HepG2 (cell line): Measurements from ENCODE around the gene ZBTB2. TPM values are rescaled to one million over a fixed set of nuclear protein-coding genes. Genes with fewer than 3 reads are reported as not detected.
A peak's percentile ranks its signal among the peaks of the same experiment; 100 is the strongest.

Experiments used
- ARID5B ChIP-seq: IDR thresholded peaks from 2 replicates; pipeline ENCODE4 v1.4.0; 2020; ENCODE audit warnings: mild to moderate bottlenecking, missing genetic modification reagents
- ARNTL ChIP-seq: sonication (generic); formaldehyde crosslinking; IDR thresholded peaks from 2 replicates; pipeline ENCODE4 v1.4.0; 2020; ENCODE audit warnings: mild to moderate bottlenecking, missing genetic modification reagents
- ATF1 ChIP-seq: IDR thresholded peaks from 2 replicates; pipeline ENCODE4 v1.6.1; 2016; ENCODE audit warnings: mild to moderate bottlenecking, control low read depth
- CCDC6 ChIP-seq: sonication (generic); formaldehyde crosslinking; IDR thresholded peaks from 2 replicates; pipeline ENCODE4 v1.8.1; 2022; ENCODE audit warnings: mild to moderate bottlenecking, missing genetic modification reagents, moderate library complexity
- DRAP1 ChIP-seq: IDR thresholded peaks from 2 replicates; pipeline ENCODE4 v1.6.1; 2016; ENCODE audit warnings: missing genetic modification reagents, missing compliant biosample characterization
- HOXA9 ChIP-seq: sonication (generic); formaldehyde crosslinking; IDR thresholded peaks from 2 replicates; pipeline ENCODE4 v1.8.1; 2022; ENCODE audit warnings: missing genetic modification reagents, mild to moderate bottlenecking, moderate library complexity, borderline replicate concordance
- KDM5B ChIP-seq: sonication (generic); formaldehyde crosslinking; IDR thresholded peaks from 2 replicates; pipeline ENCODE4 v1.4.0; 2020; ENCODE audit warnings: missing genetic modification reagents, mild to moderate bottlenecking, borderline replicate concordance
- LRRFIP1 ChIP-seq: sonication (generic); formaldehyde crosslinking; conservative IDR thresholded peaks from 2 replicates; pipeline ENCODE4 v1.4.0; 2020; ENCODE audit warnings: missing genetic modification reagents
- MAF1 ChIP-seq: sonication (generic); formaldehyde crosslinking; IDR thresholded peaks from 2 replicates; pipeline ENCODE4 v1.5.0; 2020; ENCODE audit warnings: missing genetic modification reagents, borderline replicate concordance
- MAFG ChIP-seq: sonication (generic); formaldehyde crosslinking; IDR thresholded peaks from 2 replicates; pipeline ENCODE4 v1.5.1; 2020; ENCODE audit warnings: mild to moderate bottlenecking, missing genetic modification reagents
- MZF1 ChIP-seq: sonication (generic); formaldehyde crosslinking; IDR thresholded peaks from 2 replicates; pipeline ENCODE4 v1.8.1; 2023; ENCODE audit warnings: mild to moderate bottlenecking, missing genetic modification reagents, borderline replicate concordance
- NFIB ChIP-seq: sonication (generic); formaldehyde crosslinking; IDR thresholded peaks from 2 replicates; pipeline ENCODE4 v1.9.0; 2021; ENCODE audit warnings: missing genetic modification reagents, mild to moderate bottlenecking, borderline replicate concordance
- PATZ1 ChIP-seq: sonication (generic); formaldehyde crosslinking; IDR thresholded peaks from 2 replicates; pipeline ENCODE4 v1.4.0; 2020; ENCODE audit warnings: missing genetic modification reagents
- PHF5A ChIP-seq: IDR thresholded peaks from one replicate; pipeline ENCODE4 v1.6.1; 2018; ENCODE audit warnings: low read depth, missing genetic modification reagents; ENCODE audit not compliant: unreplicated experiment
- PITX1 ChIP-seq: sonication (generic); formaldehyde crosslinking; IDR thresholded peaks from 2 replicates; pipeline ENCODE4 v1.5.1; 2020; ENCODE audit warnings: mild to moderate bottlenecking, missing genetic modification reagents
- SPEN ChIP-seq: sonication (generic); formaldehyde crosslinking; IDR thresholded peaks from 2 replicates; pipeline ENCODE4 v1.5.1; 2020; ENCODE audit warnings: low read depth, mild to moderate bottlenecking, missing genetic modification reagents
- YEATS4 ChIP-seq: sonication (generic); formaldehyde crosslinking; IDR thresholded peaks from 2 replicates; pipeline ENCODE4 v1.4.0; 2020; ENCODE audit warnings: missing genetic modification reagents, borderline replicate concordance
- ZFY ChIP-seq: sonication (generic); formaldehyde crosslinking; IDR thresholded peaks from 2 replicates; pipeline ENCODE4 v1.4.0; 2020; ENCODE audit warnings: missing genetic modification reagents
- ZNF501 ChIP-seq: sonication (generic); formaldehyde crosslinking; IDR thresholded peaks from 2 replicates; pipeline ENCODE4 v1.5.1; 2020; ENCODE audit warnings: mild to moderate bottlenecking, moderate library complexity, missing genetic modification reagents
- ZNF766 ChIP-seq: sonication (generic); formaldehyde crosslinking; IDR thresholded peaks from 2 replicates; pipeline ENCODE4 v1.5.0; 2020; ENCODE audit warnings: missing genetic modification reagents, borderline replicate concordance
- ZNF772 ChIP-seq: sonication (generic); formaldehyde crosslinking; IDR thresholded peaks from 2 replicates; pipeline ENCODE4 v1.5.0; 2020; ENCODE audit warnings: mild to moderate bottlenecking, missing genetic modification reagents
- polyA plus RNA-seq, 8 experiments: library from polyadenylated mRNA; depleted of rRNA in 3 of 8; stranded (reverse) in 7 of 8; unstranded in 1 of 8; fragments of >200 nt; fragmentation: Illumina TruSeq in 4 of 8; extraction: Trizol in 4 of 8; gene quantifications; 2 replicates each; pipeline versions ENCODE4 v1.2.1 to v1.2.3, GENCODE V29; 2011 to 2016; ENCODE audit warnings: low read depth in 4 of 8, missing spikeins in 1 of 8, mixed read lengths in 1 of 8; ENCODE audit not compliant: insufficient read depth in 1 of 8
- total RNA-seq, 5 experiments: library from RNA; depleted of rRNA; stranded (reverse); fragments of >200 nt; fragmentation: Illumina TruSeq; extraction: Trizol; gene quantifications; 2 replicates each; pipeline ENCODE4 v1.2.3, GENCODE V29; 2016; ENCODE audit warnings: low read depth in 1 of 5

The ZBTB2 gene
- total and polyA plus RNA-seq, 2 of the 13 experiments (the other 11 are each of a cell fraction or from before 2014, with no cell fraction given) = 15.4 to 22.8 TPM

- peak; percentile 9; the same call in 1 of the 2 replicates for TF ChIP-seq PITX1
- TF ChIP-seq MAFG (CRISPR knock-in tag) = no peak
- TF ChIP-seq DRAP1 (CRISPR knock-in tag) = no peak; the same call in 1 of the 2 replicates
- peak; percentile 55; the same call in 1 of the 2 replicates for TF ChIP-seq ZNF501 (CRISPR knock-in tag)
- no peak for TF ChIP-seq NFIB (CRISPR knock-in tag)
- peak; percentile 19 for TF ChIP-seq ARID5B (CRISPR knock-in tag)
- peak; percentile 59; the same call in 1 of the 2 replicates for TF ChIP-seq ARNTL
- 0 out of 2 replicates have a peak, but pooled peaks have one; percentile 70 for TF ChIP-seq ZNF766 (CRISPR knock-in tag)
- peak; percentile 86; the same call in 1 of the 2 replicates for TF ChIP-seq HOXA9
- peak; percentile 68 for TF ChIP-seq CCDC6 (CRISPR knock-in tag)
- no peak for TF ChIP-seq LRRFIP1
- TF ChIP-seq MZF1 (CRISPR knock-in tag) = no peak
- TF ChIP-seq PATZ1 (CRISPR knock-in tag) = peak; percentile 91
- 0 out of 2 replicates have a peak, but pooled peaks have one; percentile 26 for TF ChIP-seq KDM5B
- TF ChIP-seq ATF1 (CRISPR knock-in tag) = no peak
- no peak; the same call in none of the 2 replicates for TF ChIP-seq ZNF772 (CRISPR knock-in tag)
- peak; percentile 90 for TF ChIP-seq YEATS4
- TF ChIP-seq MAF1 = no peak; the same call in 1 of the 2 replicates
- peak; percentile 96 for TF ChIP-seq PHF5A (CRISPR knock-in tag)
- peak; percentile 69 for TF ChIP-seq ZFY
- peak; percentile 89 for TF ChIP-seq SPEN (CRISPR knock-in tag)
Measured at GRCh38 chr6:151390276-151390850, 996 bp downstream of the ZBTB2 start (continued).
